Measurements from ENCODE around the gene HOXA7.

The HOXA7 gene

GRCh38 chr7:27162561-27163287, 6.2 kb upstream of the HOXA7 start:
- no peak for DNase-seq (ENCODE audit: low spot score)
- in situ Hi-C loops (cut with MboI; ENCODE audit: low pct_unique_long_range_greater_than_20kb, low sequenced_read_pairs, unreplicated experiment): loop anchor here (10.0 to 25.0 kb wide), 2 partner anchors 800 to 1308 kb away; no protein-coding TSS in a partner anchor
- no peak for TF ChIP-seq CTCF (IDR thresholded peaks at IDR 0.05; ENCODE audit: extremely low read depth, insufficient read depth, missing control alignments)

GRCh38 chr7:27161721-27162560, 5.5 kb upstream of the HOXA7 start:
- no peak for TF ChIP-seq CTCF (IDR thresholded peaks at IDR 0.05; ENCODE audit: extremely low read depth, insufficient read depth, missing control alignments)
- in situ Hi-C loops (cut with MboI; ENCODE audit: low pct_unique_long_range_greater_than_20kb, low sequenced_read_pairs, unreplicated experiment): loop anchor here (10.0 to 25.0 kb wide), 2 partner anchors 800 to 1307 kb away; no protein-coding TSS in a partner anchor
- DNase-seq (ENCODE audit: low spot score): no peak

GRCh38 chr7:27161214-27161720, 4.8 kb upstream of the HOXA7 start:
- no peak for TF ChIP-seq CTCF (IDR thresholded peaks at IDR 0.05; ENCODE audit: extremely low read depth, insufficient read depth, missing control alignments)
- no peak for DNase-seq (ENCODE audit: low spot score)
- in situ Hi-C loops (cut with MboI; ENCODE audit: low pct_unique_long_range_greater_than_20kb, low sequenced_read_pairs, unreplicated experiment): loop anchor here (10.0 to 25.0 kb wide), 2 partner anchors 799 to 1306 kb away; no protein-coding TSS in a partner anchor

- peak; percentile 91 for DNase-seq (ENCODE audit: low spot score)
- peak; percentile 99 for TF ChIP-seq CTCF (IDR thresholded peaks at IDR 0.05; ENCODE audit: extremely low read depth, insufficient read depth, missing control alignments)
- in situ Hi-C loops (cut with MboI; ENCODE audit: low pct_unique_long_range_greater_than_20kb, low sequenced_read_pairs, unreplicated experiment): loop anchor here (10.0 to 25.0 kb wide), 2 partner anchors 798 to 1306 kb away; no protein-coding TSS in a partner anchor
Measured at GRCh38 chr7:27160546-27161213, 4.2 kb upstream of the HOXA7 start.

GRCh38 chr7:27160145-27160545, 3.7 kb upstream of the HOXA7 start:
- no peak for DNase-seq (ENCODE audit: low spot score)
- no peak for TF ChIP-seq CTCF (IDR thresholded peaks at IDR 0.05; ENCODE audit: extremely low read depth, insufficient read depth, missing control alignments)
- in situ Hi-C loops (cut with MboI; ENCODE audit: low pct_unique_long_range_greater_than_20kb, low sequenced_read_pairs, unreplicated experiment): loop anchor here (10.0 to 25.0 kb wide), 2 partner anchors 798 to 1305 kb away; no protein-coding TSS in a partner anchor
